PFSK-1 (cell line): ENCODE results near the gene ZSWIM6.

Experiments
- FOXP2 ChIP-seq: optimal IDR thresholded peaks from 2 replicates; pipeline ENCODE3; 2011; ENCODE audit warnings: borderline replicate concordance, control low read depth, inconsistent platforms; ENCODE audit not compliant: insufficient read depth; ENCODE audit errors: extremely low read length, extremely low read depth
- POLR2AphosphoS5 ChIP-seq: IDR thresholded peaks from 2 replicates; pipeline ENCODE4 v1.6.1; 2012; ENCODE audit warnings: low read depth, mild to moderate bottlenecking, control low read depth, low read length, moderate library complexity
- TAF1 ChIP-seq: IDR thresholded peaks from 2 replicates; pipeline ENCODE4 v1.6.1; 2012; ENCODE audit warnings: low read length, control low read depth, borderline replicate concordance; ENCODE audit not compliant: insufficient read depth
- TF ChIP-seq, protein P1 (sequence below), 2 experiments: IDR thresholded peaks; 2 replicates each; pipeline versions ENCODE4 v1.6.1 to v1.8.0; 2011 to 2012; ENCODE audit warnings: low read depth in 2 of 2, low read length in 2 of 2, control low read depth in 1 of 2, inconsistent platforms in 1 of 2, mild to moderate bottlenecking in 1 of 2, moderate library complexity in 1 of 2; ENCODE audit not compliant: insufficient read depth in 1 of 2

DNA sequence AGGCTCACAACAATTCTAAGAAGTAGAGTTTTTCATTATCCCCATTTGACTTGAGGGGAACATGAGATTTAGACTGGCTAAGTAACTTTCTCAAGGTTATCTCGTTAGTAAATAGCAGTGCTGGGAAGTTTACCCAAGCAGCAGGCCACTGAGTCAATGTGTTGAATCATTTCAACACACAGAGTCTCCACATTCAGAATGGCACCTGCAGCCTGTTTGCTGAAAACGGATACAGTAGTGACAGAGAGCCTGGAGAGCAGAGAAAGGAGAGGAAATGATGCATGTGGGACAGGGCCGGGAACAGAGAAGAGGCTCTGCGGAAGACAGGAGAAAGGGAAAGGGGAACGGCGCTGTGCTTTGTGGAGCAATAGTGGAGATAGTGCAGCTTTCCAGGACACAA lies 33.5 kb upstream of the ZSWIM6 start:
- no peak for TF ChIP-seq POLR2AphosphoS5
- TF ChIP-seq, protein P1, sequence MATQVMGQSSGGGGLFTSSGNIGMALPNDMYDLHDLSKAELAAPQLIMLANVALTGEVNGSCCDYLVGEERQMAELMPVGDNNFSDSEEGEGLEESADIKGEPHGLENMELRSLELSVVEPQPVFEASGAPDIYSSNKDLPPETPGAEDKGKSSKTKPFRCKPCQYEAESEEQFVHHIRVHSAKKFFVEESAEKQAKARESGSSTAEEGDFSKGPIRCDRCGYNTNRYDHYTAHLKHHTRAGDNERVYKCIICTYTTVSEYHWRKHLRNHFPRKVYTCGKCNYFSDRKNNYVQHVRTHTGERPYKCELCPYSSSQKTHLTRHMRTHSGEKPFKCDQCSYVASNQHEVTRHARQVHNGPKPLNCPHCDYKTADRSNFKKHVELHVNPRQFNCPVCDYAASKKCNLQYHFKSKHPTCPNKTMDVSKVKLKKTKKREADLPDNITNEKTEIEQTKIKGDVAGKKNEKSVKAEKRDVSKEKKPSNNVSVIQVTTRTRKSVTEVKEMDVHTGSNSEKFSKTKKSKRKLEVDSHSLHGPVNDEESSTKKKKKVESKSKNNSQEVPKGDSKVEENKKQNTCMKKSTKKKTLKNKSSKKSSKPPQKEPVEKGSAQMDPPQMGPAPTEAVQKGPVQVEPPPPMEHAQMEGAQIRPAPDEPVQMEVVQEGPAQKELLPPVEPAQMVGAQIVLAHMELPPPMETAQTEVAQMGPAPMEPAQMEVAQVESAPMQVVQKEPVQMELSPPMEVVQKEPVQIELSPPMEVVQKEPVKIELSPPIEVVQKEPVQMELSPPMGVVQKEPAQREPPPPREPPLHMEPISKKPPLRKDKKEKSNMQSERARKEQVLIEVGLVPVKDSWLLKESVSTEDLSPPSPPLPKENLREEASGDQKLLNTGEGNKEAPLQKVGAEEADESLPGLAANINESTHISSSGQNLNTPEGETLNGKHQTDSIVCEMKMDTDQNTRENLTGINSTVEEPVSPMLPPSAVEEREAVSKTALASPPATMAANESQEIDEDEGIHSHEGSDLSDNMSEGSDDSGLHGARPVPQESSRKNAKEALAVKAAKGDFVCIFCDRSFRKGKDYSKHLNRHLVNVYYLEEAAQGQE (IDR thresholded peaks at IDR 0.05; ENCODE audit: insufficient read depth in 1 of 2, low read depth in 2 of 2, low read length in 2 of 2) = 0 out of 4 replicates have a peak, but pooled peaks of 1 of the 2 experiments have one; percentile 6
- TF ChIP-seq TAF1 = 0 out of 2 replicates have a peak, but pooled peaks have one; percentile 23
- TF ChIP-seq FOXP2 = peak; percentile 29
